ENCODE measurements around the gene SYNE1.

SYNE1 gene

DNA sequence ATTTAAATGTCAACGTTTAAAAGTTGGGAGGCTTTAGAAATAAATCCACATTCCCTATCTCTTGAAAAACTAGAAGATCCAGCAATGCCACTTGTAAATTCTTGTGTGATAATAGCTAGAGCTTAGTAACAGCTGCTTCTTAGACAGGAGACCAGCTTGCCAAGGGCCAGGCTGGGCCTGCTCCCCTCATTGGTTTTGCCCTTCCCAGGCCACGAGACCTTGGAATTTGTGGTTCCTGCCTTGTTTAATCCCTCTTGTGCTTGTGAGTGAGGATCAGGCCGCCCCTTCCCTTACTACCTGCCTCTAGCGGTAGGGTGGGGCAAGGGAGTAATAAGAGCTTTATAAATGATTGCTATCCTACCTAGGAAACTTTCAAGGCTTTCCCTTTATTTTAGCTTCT, 363.5 kb downstream of the SYNE1 start:
- DNase-seq (ENCODE audit: low spot score) = no peak

DNA sequence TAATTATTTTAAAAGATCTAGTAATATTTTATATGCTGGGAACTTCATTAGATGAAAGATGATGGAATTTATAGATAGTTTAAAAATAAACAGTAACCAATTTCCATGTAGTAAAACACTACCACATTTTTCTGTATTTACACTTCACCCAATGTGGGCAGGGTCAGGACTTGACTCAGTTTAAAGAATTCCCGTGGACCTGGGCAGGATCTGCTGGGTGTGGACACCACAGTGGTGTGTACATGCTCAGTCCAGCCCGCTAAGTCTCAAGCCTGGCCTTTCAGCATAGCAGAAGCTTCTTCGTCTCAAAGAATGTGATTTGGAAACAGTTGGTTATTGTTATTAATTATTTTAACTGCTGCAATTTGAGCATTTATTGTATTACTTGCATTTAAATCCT, 364.2 kb downstream of the SYNE1 start:
- DNase-seq (ENCODE audit: low spot score) = peak; percentile 23

DNA sequence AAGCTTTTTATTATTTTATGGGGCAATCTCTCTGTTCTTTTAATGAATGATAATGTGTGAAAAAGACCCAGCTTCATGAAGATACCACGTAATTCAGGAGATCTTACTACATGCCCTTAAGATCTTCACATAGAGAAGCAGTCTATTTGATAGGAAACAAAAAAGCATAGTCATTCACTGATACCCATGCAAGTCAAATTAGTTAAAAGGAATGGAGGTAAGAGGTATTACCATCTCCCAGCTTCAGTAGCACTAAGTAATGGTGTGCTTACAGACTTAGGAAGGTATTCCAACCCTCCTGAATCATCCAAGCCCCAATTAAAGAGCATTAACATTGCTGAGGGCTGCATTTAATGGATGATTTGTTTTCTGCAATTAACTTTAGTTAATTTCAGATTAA, 364.7 kb downstream of the SYNE1 start:
- no peak for DNase-seq (ENCODE audit: low spot score)

DNA sequence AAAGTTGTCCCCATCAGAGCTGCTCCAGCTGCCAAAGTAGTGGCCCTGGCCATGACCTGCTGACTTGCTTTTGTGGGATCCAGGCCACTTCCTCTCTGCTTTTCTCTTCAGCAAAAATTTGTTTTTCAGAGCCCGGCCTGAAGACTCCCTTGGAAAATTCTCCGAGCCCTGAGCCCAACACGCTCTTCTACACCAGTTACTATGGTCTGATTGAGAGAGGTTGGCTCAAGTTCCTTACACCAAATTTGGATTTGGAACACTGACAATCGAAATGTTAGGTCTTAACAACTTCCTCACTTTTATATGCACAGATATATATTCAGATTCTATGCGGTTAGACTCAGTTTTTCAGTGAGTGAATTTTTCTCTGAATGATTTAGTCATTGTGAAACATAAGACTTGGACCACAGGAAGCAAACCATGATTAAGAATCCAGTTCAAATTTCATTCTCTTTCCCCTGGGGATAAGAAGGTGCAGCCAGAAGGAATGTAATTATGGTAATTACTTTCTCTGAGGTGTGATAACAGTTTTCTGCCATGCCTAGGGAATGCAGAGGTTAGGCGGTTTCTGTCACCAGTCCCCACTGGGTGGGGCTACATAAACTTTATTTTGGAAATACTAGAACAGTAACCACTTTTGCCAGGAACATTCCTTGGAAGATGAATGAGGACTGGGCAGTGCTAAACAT, 365.2 kb downstream of the SYNE1 start:
- peak; percentile 34 for DNase-seq (ENCODE audit: low spot score)

DNA sequence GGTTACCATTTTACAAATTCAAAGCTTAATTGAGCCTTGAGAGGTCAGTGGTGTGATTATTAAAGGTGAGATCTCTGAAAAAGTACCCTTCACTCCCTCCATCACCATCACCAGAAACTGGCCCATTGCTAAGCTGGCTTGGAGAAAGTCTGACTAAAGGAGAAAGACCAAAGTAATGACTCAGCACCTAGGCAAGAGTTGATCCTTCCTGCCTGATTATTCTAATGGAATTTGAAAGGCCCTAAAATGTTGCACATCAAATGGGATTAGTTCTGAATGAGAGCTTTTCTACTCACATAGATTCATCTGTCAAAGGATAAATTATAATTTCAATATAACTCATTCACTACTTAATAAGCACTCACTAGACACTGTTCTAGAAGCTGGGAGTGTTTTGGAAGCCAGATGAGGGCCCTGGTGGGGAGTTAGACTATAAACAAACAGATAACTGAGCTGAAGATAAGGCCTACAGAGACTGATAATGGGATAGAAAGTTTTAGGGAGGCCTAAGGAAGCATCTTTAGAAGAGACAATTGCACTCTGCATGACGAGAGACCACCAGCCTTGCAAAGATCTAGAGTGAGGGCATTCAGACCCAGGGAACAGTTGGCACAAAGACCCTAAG, 366.7 kb downstream of the SYNE1 start:
- peak; percentile 56 for DNase-seq (ENCODE audit: low spot score)

DNA sequence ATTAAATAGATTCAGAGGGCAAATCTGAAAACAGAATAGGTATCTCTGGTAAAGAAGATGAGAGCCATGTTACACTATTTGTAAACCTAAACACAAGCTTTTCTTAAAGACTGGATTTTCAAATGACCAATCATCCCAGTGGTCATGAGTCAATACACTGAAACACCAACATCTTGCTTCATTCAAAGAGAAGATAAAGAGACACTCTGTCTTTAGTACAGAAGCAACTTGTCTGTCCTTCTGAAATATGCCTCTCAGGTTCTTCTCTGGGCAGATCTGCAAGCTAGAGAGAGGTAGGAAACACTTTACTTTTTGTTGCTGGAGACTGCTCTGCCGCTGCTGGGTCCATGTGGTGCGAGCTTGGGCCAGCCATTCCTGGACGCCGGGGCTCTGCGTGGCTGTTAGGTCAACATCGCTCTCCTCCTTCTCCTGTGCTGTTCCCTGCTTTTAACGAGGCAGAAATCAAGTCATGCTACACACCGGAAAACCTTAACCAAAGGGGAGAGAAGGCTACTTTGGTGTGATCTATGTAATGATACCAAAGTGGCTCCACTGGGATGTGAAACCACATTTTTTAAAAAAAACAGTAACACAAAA, 368.2 kb downstream of the SYNE1 start:
- DNase-seq (ENCODE audit: low spot score) = no peak

DNA sequence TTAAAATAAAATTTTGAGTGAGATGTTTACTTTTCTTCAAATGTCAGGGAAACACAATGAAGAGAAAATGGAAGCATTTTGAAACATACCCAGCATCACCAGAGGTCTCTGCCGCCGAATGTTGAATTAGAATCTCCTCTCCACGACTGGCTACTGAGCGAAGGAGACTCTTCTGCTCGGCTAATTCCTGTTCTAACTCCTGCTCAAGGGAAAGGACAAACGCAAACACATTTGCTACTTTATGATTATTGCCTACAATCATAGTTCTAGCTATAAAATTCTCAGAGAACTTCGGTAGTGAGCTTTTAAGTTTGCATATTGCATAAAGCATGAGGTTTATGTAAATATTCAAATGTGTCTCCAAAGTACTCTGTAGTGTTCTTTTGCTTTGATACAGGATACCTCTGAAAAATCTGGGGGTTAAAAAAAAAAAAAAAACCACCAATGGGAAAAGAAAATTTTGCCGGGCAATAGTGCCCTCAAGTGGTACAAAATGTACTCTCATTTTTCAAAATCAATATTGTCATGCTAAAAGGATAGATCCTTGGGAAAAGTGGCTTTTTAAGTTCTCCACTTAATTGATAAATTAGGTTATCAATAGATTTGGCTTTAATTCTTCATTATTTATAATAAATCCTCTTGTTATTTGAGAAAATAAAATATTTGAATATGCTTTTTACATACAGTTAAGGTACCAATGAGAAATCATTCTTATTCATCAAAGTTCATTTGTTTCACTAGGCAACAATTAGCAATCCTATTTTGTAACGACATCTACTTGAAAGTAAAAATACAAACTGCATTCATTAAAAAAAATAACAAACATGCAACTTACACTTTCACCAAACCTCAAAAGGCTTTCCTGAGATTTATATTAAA, 369.0 kb downstream of the SYNE1 start:
- DNase-seq (ENCODE audit: low spot score) = peak; percentile 27

DNA sequence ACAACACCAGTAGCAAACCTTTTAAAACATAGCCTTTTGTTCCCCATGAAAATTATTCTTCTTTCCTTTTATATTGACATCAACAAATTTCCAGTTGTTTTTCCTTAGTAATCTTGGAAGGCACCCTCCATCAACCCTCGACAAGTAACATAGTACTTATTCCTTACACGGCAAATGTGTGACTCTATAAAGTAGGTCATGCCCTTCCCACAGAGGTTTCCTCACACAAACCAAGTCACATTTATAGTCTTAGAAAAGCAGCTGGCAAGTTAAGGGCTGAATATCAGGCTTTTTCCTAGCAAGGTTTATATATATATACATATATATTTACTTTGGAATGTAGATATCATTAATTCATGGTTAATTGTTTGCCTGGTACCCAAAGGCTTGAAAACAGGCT, 371.5 kb downstream of the SYNE1 start:
- no peak for DNase-seq (ENCODE audit: low spot score)

DNA sequence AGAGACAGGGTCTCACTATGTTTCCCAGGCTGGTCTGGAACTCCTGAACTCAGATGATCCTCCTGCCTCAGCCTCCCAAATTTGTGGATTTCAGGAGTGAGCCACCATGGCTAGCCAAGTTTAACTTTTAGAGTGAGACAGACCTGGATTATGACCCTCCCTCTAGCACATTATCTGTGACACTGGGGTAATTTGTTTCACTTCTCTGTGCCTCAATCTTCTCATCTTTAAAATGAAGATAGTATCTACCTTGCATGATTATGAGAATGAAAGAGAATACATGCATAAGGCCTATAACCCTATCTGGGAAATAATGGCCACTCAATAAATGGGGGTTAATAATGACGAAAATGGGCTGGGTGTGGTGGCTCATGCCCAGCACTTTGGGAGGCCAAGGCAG, 373.6 kb downstream of the SYNE1 start:
- no peak for DNase-seq (ENCODE audit: low spot score)

DNA sequence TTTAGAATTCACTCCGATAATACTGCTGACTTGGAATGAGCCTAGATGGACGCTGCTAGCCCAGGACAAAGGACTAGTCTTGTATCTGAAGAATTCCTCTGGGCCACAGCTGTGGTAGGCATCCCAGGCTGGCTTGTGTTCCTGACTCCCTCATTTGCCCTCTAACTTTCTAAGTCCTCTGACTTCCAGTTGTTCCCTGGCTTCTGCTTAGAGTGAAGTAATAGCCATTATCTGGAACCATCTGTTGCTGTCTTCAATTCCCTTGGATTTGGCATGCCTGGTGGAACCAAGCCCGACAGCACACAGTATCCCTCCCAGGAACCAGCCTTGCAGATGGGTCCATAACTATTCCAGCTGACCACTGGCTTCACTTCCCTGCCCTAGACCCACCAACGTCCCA, 376.0 kb downstream of the SYNE1 start:
- DNase-seq (ENCODE audit: low spot score) = no peak

DNA sequence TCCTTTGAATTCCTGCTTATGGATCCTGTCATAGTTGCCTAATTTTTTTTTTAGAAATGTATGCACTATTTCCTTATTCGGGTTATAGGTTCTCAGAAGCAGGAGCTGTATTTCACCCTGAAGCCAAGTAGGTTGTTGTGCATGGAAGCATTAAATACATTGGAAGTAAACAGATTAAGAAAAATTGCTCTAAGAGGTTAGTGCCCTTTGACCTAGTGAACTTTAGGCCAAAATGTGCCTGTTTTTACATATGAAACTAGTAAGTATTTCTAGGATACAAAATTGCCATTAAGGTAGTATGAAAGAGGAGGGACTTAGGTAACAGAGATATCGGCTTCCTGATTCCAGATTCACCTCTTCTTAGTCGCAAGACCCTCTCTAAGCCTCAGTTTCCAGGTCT, 377.9 kb downstream of the SYNE1 start:
- DNase-seq (ENCODE audit: low spot score) = no peak

DNA sequence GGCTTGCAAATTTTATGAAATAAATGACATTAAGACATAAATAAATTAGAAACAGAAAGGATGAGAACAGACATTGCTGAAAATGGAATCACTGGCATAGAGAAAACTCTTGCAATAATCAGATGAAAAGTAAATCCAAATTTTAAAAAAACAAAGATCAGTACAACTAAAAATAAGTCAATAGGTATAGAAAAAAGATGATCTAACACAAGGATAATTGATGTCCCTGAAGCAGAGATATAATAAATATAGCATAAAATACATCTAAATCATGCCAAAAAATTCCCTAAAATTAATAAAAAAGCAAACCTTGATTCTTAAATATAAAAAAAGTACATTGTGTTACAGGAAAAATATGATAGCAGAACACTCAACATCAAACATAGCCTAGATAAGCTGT, 379.6 kb downstream of the SYNE1 start:
- DNase-seq (ENCODE audit: low spot score) = no peak

DNA sequence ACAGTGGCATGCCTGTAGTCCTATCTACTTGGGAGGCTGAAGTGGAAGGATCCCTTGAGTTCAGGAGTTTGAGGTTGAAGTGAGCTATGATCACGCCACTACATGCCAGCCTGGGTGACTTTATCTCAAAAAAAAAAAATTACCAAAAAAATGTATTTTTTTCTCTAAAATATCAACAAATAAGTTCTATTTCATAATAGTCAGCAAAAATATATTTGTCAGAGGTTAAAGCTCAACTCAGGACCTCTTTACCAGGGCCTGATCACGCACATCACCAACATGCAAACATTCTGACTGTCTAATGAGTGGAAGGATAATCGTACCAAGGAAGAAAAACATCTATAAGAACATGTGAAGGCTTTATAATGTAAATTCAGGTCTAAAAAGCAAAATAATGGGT, 387.0 kb downstream of the SYNE1 start:
- DNase-seq (ENCODE audit: low spot score) = no peak

DNA sequence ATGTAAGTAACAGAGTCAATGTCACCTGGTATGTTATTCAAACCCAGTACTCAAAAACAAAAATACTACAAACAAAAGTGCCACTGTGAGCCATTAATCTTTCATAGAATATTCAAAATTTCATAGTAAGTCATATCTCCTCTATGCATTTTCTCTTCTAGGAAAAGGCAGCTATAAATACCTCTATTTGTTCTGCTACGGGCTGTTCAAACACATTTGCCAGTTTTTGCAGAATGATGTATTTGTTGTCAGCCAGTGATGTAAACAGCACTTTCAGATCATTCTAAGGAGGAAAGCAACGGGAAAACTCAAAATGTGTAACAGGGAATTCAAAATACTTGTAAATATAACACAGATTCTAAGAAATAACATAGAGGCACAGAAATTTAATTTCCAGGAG, 388.2 kb downstream of the SYNE1 start:
- no peak for DNase-seq (ENCODE audit: low spot score)

DNA sequence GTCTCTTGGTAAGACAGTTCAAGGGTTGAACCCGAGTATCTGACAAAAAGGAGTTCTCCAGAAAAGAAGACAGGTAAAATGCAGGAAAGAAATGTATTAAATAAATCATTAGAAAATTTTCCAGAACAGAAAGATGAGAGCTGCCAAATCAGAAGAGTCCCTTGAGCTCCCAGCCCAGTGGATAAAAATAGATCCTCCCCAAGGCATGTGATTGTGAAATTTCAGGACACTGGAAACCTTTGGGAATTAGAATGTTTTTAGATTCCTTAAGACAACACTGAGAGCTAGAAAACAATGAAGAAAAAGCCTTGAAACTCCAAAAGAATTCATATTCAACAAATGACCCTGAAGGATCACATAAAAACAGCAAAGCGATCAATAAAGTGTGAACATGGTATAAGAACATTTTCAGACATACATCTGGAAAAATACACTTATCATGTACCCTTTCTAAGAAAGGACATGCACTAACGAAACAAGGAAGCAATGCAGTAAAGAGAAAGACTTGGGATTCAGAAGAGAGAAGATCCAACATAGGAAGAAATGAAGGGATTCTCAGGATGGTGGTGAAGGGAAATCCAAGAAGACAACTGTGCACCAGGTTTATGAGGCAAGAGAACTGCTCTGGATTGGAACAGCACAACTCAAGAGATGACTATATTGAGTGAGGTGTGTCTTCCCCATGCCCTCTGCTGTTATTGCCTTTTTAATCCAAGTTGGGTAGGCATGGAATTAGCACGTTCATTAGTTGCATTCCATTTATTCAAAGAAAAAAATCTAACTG, 390.4 kb downstream of the SYNE1 start:
- no peak for DNase-seq (ENCODE audit: low spot score)

DNA sequence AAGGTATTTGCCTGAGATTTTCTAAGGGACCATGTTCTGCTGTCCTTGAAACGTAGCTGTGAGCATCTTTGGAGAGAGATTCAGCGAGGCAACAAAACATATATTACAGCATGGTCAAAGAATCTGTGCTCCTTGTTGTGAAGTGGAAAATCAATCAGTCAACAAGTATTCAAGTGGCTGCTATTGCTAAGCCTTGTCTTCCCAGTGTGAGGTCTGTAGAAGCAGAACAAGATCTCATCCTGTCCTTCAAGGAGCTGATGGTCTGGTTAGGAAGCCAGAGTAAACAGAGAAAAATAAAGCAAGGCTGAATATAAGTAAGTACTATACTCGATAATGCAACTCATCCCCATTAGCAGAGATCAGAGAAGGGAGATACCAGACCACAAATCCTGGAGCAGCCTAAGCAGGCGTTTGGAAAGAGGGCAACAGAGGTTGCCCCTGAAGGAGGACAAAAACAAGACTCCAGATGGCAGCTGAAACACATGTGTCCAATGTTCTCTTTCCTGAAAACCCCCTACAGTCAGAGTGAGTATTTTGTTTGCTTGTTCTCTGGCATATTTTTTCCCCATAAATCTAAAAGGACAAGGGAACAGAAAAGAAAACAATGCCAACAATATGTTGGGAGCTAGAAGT, 392.0 kb downstream of the SYNE1 start:
- DNase-seq (ENCODE audit: low spot score) = no peak

DNA sequence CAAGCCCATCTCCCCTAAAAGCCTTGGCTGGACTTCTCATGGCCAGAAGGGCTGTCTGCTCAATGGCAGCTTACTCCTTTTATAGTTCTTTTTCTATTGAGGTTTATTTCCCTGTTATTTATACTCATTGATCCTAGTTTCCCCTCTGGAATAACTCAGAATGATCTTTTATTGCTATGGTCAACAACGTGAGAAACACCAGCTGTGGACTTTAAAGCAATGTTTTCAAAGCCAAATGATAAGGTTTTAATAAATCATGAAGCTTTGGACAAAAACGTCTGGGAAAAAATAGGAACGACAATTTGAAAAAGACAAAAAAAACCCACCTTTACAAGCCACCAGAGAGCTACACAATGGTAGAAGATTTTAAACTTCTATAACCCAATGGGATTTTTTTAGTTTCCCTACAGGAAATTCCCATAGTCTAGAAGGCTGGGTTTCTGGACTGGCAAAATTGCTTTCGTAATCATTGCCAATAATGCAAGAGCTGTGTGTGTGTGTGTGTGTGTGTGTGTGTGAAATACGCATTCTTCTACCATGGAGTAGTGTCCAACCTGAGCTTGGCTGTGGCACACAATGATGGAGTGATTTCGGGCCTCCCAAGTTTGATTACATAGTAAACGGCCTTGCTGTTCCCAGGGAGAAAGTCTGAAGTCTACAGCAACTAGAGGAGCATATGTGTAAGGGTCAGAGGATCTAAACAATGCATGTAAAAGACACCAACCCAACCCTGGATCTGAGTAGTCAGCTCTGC, 396.0 kb downstream of the SYNE1 start:
- no peak for DNase-seq (ENCODE audit: low spot score)

DNA sequence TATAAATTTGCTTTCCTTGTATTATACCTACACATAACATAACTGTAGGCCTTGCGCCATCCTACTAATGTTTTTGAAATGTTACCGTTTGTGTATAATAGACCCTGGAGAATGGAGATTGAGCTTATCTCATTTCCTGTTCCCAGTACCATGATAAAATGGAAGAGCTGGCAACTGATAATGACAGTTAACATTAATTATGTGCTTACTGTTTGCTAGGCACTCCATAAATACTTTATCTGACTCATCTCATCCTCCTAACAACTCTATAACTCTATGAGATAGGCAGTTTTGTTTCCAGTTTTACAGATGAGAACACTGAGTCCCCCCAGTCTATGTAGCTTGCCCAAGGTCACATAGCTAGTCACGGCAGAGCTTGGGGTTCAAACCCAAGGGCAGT, 396.7 kb downstream of the SYNE1 start:
- no peak for DNase-seq (ENCODE audit: low spot score)

DNA sequence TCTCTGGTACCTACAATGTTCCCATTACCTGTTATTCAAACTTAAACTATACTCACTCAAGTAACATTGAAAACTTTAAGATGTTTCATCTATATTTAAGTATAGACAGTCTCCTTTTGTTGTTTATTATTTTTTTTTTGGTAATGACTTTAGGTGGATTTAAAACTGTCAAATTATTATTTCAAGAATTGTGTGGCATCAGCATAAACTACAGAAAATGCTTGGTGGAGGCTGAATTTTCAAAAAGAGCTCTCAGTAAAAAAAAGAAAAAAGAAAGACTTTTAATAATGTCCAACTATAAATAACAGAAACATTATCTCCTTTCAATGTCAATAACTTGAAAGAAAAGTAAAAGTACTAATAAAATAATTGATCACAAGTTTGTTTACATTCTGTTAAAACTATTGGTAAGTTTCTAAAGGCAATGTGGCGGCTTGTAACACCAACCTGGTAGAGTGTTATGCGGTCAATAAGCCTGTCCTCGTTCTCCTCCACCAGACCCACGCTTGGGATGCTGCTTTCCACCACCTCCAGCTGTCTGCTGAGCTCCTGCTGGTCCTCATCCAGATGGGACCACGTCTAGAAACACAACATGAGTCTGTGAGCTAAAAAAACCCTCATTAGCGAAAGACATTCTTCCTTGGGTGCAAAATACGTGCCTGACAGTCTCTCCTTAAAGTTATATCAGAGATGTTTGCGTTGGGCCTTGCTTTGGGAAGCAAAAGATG, 400.6 kb downstream of the SYNE1 start:
- no peak for DNase-seq (ENCODE audit: low spot score)

Data from kidney tubule cell (primary cell).